ENCODE data around the gene CNNM2. TPM values are rescaled to one million over a fixed set of nuclear protein-coding genes. Genes with fewer than 3 reads are reported as not detected.
A peak's percentile ranks its signal among the peaks of the same experiment; 100 is the strongest.

CNNM2 gene
- total RNA-seq, 1 experiment from 2014 or later: 23.5 TPM

DNA sequence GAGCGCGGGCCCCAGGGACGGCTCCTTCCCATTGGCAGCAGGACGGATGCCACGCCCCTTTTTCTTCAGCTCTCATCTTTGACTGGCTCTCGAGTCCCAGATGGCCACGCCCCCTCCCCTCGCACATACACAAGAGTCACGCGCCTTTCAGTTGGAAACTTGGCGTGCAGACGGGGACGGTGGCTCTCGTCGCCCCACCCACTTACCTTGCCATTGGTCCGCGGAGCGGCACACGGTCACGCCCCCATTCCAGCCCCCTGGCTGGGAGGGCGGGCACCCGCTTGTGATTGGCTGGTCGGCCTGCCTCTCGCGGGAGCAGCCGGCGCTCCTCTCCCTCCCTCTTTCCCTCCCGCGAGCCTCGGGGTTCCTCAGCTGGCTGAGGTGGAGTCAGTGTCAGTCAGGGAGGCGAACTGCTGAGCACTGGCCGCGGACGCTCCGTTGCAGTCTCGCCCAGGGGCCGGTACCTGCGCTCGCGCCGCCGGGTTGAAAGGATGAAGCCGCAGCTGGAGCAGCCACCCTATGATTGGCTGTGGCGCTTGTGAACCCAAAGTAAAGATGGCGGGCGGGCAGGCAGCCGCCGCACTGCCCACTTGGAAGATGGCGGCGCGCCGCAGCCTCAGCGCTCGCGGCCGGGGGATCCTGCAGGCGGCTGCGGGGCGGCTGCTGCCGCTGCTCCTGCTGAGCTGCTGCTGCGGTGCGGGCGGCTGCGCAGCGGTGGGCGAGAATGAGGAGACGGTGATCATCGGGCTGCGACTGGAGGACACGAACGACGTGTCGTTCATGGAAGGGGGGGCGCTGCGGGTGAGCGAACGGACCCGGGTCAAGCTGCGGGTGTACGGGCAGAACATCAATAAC lies at the start of gene CNNM2 (continued):
- TF ChIP-seq, protein P1, sequence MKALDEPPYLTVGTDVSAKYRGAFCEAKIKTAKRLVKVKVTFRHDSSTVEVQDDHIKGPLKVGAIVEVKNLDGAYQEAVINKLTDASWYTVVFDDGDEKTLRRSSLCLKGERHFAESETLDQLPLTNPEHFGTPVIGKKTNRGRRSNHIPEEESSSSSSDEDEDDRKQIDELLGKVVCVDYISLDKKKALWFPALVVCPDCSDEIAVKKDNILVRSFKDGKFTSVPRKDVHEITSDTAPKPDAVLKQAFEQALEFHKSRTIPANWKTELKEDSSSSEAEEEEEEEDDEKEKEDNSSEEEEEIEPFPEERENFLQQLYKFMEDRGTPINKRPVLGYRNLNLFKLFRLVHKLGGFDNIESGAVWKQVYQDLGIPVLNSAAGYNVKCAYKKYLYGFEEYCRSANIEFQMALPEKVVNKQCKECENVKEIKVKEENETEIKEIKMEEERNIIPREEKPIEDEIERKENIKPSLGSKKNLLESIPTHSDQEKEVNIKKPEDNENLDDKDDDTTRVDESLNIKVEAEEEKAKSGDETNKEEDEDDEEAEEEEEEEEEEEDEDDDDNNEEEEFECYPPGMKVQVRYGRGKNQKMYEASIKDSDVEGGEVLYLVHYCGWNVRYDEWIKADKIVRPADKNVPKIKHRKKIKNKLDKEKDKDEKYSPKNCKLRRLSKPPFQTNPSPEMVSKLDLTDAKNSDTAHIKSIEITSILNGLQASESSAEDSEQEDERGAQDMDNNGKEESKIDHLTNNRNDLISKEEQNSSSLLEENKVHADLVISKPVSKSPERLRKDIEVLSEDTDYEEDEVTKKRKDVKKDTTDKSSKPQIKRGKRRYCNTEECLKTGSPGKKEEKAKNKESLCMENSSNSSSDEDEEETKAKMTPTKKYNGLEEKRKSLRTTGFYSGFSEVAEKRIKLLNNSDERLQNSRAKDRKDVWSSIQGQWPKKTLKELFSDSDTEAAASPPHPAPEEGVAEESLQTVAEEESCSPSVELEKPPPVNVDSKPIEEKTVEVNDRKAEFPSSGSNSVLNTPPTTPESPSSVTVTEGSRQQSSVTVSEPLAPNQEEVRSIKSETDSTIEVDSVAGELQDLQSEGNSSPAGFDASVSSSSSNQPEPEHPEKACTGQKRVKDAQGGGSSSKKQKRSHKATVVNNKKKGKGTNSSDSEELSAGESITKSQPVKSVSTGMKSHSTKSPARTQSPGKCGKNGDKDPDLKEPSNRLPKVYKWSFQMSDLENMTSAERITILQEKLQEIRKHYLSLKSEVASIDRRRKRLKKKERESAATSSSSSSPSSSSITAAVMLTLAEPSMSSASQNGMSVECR (CRISPR knock-in tag; IDR thresholded peaks at IDR 0.05; ENCODE audit: borderline replicate concordance): no peak; the same call in 1 of the 2 replicates
- TF ChIP-seq SMAD4 (CRISPR knock-in tag; IDR thresholded peaks at IDR 0.05) (no peak), HMGXB4 (CRISPR knock-in tag; IDR thresholded peaks at IDR 0.05) (peak; percentile 79; the same call in 1 of the 2 replicates), CREM (CRISPR knock-in tag; IDR thresholded peaks at IDR 0.05) (no peak; the same call in 1 of the 2 replicates), NR3C1 (CRISPR knock-in tag; conservative IDR thresholded peaks at IDR 0.05; ENCODE audit: low read depth) (no peak), ZNF512 (CRISPR knock-in tag; IDR thresholded peaks at IDR 0.05; ENCODE audit: borderline replicate concordance) (no peak), ZBTB21 (CRISPR knock-in tag; IDR thresholded peaks at IDR 0.05; ENCODE audit: borderline replicate concordance) (no peak), SOX15 (CRISPR knock-in tag; IDR thresholded peaks at IDR 0.05) (no peak), STAT6 (CRISPR knock-in tag; conservative IDR thresholded peaks at IDR 0.05; ENCODE audit: low read depth) (no peak), NFATC4 (CRISPR knock-in tag; IDR thresholded peaks at IDR 0.05) (no peak), TEAD4 (CRISPR knock-in tag; IDR thresholded peaks at IDR 0.05) (no peak), TP53 (CRISPR knock-in tag; IDR thresholded peaks at IDR 0.05) (no peak), ZNF138 (CRISPR knock-in tag; conservative IDR thresholded peaks at IDR 0.05) (no peak; the same call in 1 of the 2 replicates), RORB (CRISPR knock-in tag; IDR thresholded peaks at IDR 0.05) (no peak), ZNF219 (CRISPR knock-in tag; IDR thresholded peaks at IDR 0.05; ENCODE audit: borderline replicate concordance) (no peak)
- TF ChIP-seq, protein P2, sequence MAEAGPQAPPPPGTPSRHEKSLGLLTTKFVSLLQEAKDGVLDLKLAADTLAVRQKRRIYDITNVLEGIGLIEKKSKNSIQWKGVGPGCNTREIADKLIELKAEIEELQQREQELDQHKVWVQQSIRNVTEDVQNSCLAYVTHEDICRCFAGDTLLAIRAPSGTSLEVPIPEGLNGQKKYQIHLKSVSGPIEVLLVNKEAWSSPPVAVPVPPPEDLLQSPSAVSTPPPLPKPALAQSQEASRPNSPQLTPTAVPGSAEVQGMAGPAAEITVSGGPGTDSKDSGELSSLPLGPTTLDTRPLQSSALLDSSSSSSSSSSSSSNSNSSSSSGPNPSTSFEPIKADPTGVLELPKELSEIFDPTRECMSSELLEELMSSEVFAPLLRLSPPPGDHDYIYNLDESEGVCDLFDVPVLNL (CRISPR knock-in tag; IDR thresholded peaks at IDR 0.05; ENCODE audit: borderline replicate concordance, low read depth): no peak
- TF ChIP-seq, protein P3, sequence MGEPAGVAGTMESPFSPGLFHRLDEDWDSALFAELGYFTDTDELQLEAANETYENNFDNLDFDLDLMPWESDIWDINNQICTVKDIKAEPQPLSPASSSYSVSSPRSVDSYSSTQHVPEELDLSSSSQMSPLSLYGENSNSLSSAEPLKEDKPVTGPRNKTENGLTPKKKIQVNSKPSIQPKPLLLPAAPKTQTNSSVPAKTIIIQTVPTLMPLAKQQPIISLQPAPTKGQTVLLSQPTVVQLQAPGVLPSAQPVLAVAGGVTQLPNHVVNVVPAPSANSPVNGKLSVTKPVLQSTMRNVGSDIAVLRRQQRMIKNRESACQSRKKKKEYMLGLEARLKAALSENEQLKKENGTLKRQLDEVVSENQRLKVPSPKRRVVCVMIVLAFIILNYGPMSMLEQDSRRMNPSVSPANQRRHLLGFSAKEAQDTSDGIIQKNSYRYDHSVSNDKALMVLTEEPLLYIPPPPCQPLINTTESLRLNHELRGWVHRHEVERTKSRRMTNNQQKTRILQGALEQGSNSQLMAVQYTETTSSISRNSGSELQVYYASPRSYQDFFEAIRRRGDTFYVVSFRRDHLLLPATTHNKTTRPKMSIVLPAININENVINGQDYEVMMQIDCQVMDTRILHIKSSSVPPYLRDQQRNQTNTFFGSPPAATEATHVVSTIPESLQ (CRISPR knock-in tag; IDR thresholded peaks at IDR 0.05): no peak
- TF ChIP-seq, protein P4, sequence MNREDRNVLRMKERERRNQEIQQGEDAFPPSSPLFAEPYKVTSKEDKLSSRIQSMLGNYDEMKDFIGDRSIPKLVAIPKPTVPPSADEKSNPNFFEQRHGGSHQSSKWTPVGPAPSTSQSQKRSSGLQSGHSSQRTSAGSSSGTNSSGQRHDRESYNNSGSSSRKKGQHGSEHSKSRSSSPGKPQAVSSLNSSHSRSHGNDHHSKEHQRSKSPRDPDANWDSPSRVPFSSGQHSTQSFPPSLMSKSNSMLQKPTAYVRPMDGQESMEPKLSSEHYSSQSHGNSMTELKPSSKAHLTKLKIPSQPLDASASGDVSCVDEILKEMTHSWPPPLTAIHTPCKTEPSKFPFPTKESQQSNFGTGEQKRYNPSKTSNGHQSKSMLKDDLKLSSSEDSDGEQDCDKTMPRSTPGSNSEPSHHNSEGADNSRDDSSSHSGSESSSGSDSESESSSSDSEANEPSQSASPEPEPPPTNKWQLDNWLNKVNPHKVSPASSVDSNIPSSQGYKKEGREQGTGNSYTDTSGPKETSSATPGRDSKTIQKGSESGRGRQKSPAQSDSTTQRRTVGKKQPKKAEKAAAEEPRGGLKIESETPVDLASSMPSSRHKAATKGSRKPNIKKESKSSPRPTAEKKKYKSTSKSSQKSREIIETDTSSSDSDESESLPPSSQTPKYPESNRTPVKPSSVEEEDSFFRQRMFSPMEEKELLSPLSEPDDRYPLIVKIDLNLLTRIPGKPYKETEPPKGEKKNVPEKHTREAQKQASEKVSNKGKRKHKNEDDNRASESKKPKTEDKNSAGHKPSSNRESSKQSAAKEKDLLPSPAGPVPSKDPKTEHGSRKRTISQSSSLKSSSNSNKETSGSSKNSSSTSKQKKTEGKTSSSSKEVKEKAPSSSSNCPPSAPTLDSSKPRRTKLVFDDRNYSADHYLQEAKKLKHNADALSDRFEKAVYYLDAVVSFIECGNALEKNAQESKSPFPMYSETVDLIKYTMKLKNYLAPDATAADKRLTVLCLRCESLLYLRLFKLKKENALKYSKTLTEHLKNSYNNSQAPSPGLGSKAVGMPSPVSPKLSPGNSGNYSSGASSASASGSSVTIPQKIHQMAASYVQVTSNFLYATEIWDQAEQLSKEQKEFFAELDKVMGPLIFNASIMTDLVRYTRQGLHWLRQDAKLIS (CRISPR knock-in tag; IDR thresholded peaks at IDR 0.05; ENCODE audit: borderline replicate concordance): no peak
- TF ChIP-seq, protein P5, sequence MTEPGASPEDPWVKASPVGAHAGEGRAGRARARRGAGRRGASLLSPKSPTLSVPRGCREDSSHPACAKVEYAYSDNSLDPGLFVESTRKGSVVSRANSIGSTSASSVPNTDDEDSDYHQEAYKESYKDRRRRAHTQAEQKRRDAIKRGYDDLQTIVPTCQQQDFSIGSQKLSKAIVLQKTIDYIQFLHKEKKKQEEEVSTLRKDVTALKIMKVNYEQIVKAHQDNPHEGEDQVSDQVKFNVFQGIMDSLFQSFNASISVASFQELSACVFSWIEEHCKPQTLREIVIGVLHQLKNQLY (CRISPR knock-in tag; IDR thresholded peaks at IDR 0.05): no peak

Data from WTC11 (cell line).